NCI-H1092 (cell line): ENCODE measurements around the gene CDNF.
A peak's percentile ranks its signal among the peaks of the same experiment; 100 is the strongest.
"Not testable (repeated sequence)": the region's sequence is repeated elsewhere in the genome, so short reads cannot be mapped to it uniquely, and the experiment has no call there.

Experiments used
- DNase-seq: peaks from one replicate; lab custom pipeline; 2025; lab: John Stamatoyannopoulos, UW

Gene CDNF

DNA sequence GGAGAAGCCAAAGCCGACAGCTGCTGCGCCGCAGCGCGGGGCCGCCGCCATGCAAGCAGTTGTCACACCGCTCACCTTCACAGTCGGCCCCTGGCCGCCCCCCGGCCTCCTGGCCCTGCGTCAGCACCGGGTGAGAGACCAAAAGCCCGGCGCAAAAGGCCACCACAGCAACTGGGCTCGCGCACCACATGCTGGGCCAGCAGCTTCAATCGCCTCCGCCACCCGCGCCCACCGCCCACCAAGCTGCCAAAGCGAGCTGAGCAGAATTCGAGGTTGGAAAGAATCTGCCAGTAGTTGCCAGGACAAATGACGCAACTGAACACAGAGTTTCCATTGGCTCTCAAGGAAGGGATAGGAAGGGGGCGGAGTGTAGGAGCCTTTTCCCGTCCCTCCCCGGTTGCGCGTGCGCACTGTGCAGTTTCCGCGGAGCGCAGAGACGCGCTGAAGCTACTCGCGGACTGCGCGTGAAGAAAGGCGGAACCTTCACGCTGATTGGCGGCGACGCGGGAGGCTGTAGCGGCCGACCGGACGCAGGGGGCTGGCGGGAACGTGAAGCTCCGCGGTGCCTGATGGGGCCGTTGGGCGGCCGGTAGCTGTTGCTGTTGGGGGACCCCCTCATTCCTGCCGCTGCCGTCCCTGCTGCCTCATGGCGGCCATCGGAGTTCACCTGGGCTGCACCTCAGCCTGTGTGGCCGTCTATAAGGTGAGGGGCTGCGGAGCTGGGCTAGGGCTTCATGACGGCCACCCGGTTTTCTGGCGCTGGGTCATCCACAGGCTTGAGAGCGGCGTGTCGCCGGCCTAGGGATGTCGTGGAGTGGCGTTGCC lies at the start of gene CDNF, which contains the start of the genes HSPA14 and MSANTD7:
Gene CDNF, minus strand, starts transcription at position 281 of the 825 bp plus-strand sequence. Its CDS starts 91 bp downstream, at position 190.
Gene HSPA14, plus strand, starts transcription at position 550 of the 825 bp plus-strand sequence. Its CDS starts 97 bp downstream, at position 647.
Gene MSANTD7, plus strand, starts transcription at position 550 of the 825 bp plus-strand sequence. CDS start 3,979 bp downstream, outside the sequence.
- DNase-seq = peak; percentile 98

DNA sequence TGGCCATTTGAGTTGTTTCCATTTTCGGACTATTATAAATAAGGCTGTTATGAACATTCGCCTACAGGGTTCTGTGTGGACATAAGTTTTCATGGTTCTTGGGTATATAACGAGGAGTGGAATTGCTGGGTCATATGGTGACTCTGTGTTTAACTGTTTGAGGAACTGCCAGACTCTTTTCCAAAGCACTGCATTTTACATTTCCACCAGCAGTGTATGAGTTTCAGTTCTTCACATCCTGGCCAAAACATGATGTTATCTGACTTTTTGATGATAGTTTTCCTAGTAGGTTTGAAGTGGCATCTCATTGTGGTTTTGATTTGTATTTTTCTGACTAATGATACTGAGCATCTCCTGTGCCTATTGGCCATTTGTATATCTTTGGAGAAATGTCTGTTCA lies 46.2 kb upstream of the CDNF start:
- no peak for DNase-seq

DNA sequence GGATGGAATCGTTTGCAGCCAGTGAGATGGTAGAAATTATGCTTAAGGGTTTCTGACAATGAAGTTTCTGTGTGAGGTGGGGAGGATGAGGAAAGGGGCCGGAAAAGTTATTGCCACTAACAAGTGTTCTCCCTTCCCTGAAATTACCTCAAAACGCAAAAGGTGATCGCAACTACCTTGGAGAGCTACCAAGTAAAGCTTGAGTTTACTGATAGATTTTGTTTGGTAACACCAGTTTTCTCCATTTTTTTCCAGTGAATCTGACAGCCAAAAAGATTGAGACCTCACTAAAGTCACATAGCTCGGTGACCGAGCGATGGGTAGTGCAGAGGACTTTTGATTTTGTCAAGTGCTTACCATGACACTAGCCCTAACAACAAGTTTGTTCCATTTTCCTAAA lies 42.4 kb upstream of the CDNF start:
- no peak for DNase-seq

DNA sequence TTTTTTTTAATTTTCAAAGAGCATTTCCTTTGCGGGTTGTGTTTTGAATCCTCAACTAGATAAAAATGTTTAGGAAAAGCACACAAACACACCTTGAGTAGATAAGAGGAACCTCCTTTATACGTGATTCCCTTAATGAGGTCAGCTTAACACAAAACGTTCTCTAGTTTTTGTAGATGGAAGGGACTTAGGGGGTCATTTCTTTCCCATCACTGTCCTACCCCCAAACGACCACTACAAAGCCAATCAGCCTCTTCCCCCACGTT lies 42.0 kb upstream of the CDNF start:
- DNase-seq = no peak

DNA sequence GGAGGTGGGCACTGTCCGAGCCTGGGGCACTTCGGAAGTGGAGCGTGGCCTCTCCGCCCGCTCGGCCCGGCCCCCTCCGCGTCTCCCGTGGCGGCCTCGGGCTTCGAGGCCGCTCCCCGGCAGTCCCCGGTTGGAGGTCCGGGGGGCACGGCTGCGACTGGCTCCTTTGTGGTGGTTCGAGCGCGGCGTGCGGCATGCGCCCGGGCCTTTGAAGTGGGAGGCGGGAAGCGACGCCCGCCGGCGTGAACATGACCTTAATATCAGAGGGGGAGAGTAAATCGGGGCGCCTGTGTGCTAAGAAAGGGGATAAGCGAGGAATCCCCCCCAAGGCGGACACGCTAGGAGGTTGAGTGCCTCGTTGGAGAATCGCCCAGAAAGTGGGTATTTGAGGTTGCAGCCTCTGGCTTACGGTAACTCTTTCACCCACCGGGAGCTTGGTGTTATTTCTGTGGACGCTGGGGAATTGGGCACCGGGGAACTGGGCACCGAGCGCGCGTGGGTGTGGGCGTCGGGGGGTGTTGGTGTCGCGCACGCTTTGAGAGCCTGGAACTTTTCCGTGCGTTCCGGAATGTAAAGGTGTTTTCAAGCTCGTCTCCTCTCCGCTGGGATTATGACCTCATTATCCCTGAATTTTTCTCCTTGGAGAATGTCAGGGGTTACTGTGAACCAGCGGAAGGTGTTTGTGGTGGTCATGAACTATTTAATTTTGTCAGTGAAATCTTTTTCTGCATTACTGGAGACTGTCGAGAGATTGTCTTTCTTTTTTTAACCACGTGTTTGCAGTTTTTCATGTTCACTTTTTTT lies 41.5 kb upstream of the CDNF start:
- DNase-seq = peak; percentile 2

DNA sequence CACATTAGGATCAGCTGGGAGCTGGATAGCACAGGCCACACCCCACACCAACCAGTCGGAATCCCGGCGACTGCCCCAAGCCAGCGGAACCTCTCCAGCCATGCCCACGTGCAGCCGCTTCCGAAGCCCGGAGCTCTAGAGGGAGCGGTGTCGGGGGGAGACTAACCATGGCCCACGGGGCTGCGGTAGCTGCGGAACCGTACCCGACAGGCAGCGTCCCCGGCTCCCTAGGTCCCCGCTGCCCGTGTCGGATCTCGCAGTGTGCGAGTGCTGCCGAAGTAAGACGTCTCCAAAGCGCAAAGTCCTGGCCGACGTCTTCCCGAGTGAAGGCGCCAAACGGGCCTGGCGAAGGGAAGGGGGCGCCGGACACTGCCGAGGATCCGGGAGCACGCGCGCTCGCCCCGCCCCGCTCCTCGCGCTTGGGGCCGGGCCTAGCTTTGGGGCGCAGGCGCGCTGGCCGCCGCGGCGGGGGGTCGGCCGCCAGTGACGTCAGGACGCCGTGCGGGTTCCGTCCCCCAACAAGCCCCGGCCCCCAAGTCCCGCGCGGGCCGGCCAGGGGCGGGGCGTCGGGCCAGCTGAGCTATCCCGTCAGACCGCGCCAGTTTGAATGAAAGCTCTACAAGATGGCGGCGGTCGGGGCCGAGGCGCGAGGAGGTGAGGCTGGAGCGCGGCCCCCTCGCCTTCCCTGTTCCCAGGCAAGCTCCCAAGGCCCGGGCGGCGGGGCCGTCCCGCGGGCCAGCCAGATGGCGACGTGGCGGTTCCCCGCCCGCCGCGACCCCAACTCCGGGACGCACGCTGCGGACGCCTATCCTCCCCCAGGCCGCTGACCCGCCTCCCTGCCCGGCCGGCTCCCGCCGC lies 40.7 kb upstream of the CDNF start, which contains the start of gene SUV39H2:
Gene SUV39H2, plus strand, starts transcription at position 601 of the 858 bp plus-strand sequence. Its CDS starts 23 bp downstream, at position 624.
- DNase-seq = peak; percentile 86

DNA sequence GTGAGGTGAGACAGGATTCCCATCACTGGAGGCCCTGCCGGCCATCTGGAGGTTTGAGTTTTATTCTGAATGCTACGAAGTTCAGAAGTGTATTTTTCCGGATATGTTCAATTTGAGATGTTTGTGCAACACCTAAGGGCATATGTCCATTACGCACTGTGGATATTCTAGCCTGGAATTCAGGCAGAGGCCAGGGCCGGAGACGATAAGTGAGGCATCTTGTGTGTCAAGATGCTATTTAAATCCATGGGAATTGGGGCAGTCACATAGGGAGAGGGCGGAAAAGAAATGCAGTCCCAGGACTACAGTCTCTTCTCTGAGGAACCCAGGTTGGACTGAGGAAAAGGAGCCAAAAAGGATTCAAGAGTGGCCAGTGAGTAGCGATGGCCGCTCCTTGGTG lies 38.9 kb upstream of the CDNF start:
- no peak for DNase-seq

DNA sequence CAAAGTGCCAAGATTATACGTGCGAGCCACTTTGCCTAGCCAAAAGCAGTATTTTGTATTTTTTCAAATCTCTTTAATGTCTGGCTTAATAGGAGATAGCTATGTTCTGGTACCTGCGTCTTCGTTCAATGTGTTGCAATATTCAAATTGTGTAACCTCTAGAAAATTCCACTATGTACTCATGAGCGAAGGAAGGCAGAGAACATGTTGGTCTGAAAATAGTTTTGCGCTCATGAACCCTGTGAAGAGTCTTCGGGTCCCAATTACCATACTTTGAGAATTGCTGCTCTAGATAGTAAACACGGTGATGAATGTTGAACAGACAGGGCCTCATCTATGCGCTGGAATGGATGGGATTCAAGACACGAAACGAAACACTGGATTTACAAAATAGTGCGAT lies 38.1 kb upstream of the CDNF start:
- no peak for DNase-seq

DNA sequence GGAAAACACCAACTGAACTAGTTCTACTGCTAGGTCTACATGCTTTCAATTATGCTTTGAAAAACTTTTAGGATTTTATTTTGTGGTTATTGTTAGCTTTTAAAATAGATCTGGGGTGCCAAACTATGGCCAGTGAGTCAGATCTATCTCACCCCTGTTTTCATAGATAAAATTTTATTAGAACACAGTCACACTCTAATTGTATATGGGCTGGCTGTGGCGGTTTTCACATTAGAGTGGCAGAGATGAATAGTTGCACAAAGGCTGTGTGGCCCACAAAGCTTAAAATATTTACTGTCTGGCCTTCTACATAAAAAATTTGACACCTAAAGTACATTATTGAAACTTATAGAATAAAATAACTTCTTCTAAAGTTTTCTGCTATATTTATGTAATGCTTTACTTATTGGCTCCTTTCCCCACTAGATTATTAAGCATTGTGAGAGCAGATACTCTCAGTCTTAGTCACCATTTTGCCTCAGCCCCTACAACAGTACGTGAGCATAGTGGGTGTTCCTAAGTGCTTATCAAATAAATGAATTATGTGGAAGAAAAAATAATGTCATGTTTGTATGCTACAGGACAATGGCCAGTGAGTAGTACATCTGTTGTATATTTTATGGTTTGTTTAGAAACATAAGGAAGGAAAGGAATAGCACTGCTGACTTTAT lies 35.4 kb upstream of the CDNF start:
- DNase-seq = no peak

DNA sequence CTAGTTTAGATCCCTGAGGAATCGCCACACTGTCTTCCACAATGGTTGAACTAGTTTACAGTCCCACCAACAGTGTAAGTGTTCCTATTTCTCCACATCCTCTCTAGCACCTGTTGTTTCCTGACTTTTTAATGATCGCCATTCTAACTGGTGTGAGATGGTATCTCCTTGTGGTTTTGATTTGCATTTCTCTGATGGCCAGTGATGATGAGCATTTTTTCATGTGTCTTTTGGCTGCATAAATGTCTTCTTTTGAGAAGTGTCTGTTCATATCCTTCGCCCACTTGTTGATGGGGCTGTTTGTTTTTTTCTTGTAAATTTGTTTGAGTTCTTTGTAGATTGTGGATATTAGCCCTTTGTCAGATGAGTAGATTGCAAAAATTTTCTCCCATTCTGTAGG lies 27.0 kb upstream of the CDNF start:
- not testable (repeated sequence) for DNase-seq

DNA sequence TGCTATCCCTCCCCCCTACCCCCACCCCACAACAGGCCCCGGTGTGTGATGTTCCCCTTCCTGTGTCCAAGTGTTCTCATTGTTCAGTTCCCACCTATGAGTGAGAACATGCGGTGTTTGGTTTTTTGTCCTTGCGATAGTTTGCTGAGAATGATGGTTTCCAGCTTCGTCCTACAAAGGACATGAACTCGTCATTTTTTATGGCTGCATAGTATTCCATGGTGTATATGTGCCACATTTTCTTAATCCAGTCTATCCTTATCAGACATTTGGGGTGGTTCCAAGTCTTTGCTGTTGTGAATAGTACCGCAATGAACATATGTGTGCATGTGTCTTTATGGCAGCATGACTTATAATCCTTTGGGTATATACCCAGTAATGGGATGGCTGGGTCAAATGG lies 26.6 kb upstream of the CDNF start:
- DNase-seq = not testable (repeated sequence)

DNA sequence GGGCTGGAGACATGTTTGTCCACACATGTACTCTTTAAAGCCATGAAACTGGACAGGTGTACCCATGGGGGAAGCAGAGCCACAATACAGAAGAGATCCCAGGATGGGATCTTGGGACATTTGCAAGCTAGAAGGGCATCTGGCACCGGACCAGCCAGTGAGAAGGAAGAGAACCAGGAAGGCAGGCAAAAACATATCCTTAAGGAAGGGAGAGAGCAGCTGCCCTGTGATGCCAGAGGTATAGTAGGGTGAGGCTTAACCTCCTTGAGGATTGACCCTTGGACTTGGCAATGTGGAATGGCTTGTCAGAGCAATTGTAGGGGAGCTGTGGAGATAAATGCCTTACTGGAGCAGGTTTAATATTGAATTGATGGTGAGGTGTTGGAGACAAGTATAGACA lies 23.0 kb upstream of the CDNF start:
- DNase-seq = no peak

DNA sequence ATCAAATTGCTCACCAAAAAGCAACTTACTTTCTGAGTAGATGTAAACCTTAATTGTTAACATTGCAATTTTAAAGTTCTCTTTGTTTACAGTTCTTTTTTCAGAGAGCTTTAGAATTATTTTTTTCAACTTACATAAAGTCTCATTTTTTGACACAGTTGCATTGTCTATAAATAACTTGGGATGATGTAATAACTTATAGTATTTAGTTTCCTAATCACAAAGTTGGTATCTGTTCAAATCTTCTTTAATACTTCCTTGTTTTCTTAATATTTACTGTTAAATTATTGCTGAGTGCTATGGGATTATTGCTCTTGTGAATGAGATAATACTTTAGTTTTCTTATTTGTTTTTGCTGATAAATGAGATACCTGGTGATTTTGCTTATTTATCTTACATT lies 21.9 kb upstream of the CDNF start:
- DNase-seq = no peak

DNA sequence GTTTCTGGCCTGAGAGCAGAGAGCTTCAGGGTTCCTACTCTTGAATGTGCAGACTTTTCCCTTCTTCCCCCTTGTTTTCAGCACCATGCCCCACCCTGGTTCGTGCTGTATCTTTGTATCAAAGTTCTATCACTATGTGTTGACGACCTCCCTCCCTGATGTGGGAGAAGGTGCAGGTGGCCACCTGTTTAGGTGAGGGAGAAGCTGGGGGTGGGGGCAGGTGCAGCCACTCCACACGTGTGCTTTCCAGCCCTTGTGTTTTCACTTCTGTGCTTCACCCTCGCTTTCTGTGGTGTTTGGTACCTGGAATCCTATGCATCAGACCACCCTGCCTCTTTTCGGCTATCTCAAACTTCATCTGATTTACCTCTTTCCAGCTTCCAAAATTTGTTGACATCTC lies 21.2 kb upstream of the CDNF start:
- DNase-seq = no peak

DNA sequence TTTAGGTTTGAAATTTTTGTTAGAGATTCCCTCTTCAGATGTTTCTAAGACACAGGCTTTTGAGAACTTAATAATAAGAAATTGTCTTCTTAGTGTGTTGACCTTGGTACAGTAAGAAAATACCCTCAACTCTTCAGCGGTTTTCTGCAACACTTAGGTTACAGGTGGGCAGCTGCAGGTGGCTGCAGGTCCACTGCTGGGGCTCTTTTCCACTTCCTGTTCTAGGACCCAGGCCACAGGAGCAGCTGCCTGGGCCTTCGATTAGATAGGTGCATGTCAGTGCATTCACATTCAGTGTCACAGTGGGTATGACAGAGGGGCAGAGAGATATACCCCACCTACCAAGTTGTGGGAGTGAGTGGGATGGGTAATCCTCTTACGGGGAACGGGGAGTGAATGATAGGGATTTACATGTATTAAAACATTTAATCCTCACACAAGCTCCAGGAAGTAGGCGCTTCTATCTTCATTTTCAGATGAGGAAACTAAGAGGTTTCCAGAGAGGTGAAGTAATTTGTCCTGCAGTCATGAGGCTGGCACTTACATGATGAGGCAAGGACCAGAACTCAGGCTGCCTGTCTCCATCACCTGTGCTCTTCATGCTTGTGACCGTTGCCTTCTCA lies 20.6 kb upstream of the CDNF start:
- DNase-seq = no peak

DNA sequence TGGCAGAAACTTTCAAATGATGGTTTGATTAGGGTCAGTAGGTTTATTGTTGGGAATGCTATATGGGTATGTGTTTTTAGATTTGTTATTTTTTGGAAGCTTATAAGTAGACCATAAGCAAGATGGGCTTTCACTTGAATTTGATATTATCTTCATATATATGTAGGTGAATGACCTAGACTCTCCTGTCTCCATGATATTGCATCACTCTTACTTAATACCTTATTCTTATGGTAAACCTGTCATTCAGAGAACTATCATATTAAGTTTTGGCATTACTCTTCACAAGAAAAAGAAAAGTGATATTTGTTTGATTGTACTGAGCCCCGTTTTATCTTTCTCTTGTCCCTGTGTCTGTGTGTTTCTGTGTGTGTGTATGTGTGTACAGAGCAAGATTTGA lies 17.6 kb upstream of the CDNF start:
- no peak for DNase-seq

DNA sequence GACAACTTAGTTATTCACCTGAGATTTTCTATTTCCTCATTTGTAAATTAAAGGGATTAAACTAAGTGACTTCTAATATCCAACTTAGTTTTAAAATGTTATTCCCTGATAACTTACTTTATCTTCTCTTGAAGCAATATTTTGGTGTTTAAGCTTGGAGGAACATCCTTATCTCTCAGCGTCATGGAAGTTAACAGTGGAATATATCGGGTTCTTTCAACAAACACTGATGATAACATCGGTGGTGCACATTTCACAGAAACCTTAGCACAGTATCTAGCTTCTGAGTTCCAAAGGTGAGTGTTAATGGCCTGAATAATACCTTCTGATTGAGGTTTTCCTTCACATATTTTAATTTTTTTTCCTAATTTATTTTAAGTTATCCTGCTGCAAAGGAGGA lies 14.4 kb upstream of the CDNF start:
- no peak for DNase-seq

DNA sequence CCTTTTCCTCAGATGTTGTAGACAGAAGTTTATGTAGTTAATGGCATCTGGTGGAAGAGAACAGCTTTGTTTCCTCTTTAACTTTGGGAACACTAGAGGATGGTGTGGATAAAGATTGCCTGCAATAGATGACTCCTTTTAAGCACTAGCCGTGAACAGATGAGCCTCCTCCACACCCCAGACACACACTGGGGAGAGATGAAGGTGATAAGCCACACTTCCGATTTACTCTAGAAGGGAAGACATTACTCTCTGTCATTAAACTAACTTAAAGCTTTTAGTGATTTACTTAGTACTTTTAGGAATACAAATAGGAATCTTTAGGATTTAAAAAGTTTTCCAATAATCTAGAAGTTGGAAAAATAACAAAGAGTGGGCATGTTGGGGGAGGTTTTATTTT lies 7.1 kb upstream of the CDNF start:
- DNase-seq = no peak

DNA sequence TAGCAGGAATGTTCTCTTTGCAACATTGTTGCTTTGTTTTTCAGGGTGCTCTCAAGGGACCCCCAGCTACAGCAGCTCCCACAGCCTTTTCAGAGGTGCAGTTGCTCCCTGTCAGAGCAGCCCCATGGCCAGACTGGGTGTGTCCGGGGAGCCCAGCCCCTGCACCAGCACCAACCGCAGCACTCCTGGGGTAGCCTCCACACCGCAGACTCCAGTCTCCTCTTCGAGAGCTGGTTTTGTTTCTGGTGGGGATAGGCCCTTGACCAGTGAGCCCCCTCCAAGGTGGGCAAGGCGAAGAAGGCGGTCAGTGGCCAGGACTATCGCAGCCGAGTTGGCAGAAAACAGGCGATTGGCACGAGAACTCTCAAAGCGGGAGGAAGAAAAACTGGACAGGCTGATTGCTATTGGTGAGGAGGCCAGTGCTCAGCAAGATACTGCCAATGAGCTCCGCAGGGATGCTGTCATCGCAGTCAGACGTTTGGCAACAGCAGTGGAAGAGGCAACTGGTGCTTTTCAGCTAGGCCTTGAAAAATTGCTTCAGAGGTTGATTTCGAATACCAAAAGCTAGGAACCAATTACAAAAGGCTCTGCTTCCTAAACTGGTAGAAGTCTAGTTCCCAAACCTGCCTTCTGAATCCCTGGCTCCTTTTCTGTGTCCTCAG lies 5.6 kb upstream of the CDNF start:
- DNase-seq = no peak

DNA sequence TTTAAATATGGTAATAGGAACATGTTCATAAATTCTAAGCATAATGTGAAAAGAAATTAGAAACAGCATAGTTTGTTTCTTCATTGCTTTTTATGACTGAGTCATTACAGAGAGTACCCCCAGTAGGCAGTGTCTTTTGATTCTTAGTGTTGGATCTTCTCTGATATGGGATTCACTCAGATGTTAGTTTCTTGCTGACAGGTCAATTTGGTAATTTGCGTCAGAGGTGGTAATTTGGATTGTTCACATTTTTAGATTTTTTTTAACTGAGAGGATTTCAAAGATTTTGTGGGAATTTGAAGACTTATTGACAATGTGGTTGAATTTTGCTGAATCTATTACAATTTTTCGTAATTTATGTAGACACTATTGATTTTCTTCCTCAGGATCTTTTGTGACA lies 2.3 kb upstream of the CDNF start:
- no peak for DNase-seq

DNA sequence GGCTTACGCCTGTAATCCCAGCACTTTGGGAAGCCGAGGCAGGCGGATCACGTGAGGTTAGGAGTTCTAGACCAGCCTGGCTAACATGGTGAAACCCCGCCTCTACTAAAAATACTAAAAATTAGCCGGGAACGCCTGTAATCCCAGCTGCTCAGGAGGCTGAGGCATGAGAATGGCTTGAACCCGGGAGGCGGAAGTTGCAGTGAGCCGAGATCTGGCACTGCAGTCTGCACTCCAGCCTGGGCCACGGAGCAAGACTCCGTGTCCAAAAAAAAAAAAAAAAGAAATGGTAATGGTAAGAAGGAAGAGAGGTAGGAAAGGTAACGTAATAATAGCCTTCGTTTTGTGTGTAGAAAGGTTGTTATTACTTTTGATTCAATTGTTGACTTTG lies 1.5 kb upstream of the CDNF start:
- no peak for DNase-seq
